Sigmoid colon (tissue), 3 donors: Measurements from ENCODE around the gene NCR3LG1.

Experiments used
- POLR2A ChIP-seq, 2 donors: fragments of 450-650 bp; IDR thresholded peaks; one replicate each; pipeline ENCODE4 v1.6.1; 2016; ENCODE audit warnings: antibody characterized with exemption in 2 of 2, mild to moderate bottlenecking in 2 of 2, moderate library complexity in 2 of 2
- TF ChIP-seq, protein P1 (sequence below), 4 experiments: fragments of 450-650 bp in 3 of 4; fragments of 200-600 bp in 1 of 4; IDR thresholded peaks; one replicate each; pipeline ENCODE4 v1.5.1; 2016 to 2019; ENCODE audit warnings: antibody characterized with exemption in 4 of 4, mild to moderate bottlenecking in 3 of 4, moderate library complexity in 2 of 4

DNA sequence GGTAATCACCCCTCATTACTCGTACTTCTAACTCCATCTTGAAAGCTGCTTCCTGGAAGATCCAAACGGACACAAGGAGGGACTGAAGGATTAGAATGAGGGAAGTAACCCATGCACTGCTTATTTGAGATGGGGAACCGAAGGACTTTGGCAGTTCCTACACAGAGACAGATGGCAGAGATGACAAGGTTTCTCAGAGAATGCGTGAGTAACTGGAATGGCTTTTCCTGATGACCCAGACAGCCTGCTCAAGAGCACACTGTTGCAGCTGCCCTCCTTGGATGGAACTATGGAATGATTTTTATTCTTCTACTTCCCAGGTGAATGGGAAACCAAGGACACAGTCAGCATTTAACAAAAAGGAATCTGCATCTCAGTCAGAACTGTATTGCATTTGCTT is 29.6 kb downstream of the NCR3LG1 start:
- TF ChIP-seq, protein P1, sequence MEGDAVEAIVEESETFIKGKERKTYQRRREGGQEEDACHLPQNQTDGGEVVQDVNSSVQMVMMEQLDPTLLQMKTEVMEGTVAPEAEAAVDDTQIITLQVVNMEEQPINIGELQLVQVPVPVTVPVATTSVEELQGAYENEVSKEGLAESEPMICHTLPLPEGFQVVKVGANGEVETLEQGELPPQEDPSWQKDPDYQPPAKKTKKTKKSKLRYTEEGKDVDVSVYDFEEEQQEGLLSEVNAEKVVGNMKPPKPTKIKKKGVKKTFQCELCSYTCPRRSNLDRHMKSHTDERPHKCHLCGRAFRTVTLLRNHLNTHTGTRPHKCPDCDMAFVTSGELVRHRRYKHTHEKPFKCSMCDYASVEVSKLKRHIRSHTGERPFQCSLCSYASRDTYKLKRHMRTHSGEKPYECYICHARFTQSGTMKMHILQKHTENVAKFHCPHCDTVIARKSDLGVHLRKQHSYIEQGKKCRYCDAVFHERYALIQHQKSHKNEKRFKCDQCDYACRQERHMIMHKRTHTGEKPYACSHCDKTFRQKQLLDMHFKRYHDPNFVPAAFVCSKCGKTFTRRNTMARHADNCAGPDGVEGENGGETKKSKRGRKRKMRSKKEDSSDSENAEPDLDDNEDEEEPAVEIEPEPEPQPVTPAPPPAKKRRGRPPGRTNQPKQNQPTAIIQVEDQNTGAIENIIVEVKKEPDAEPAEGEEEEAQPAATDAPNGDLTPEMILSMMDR (IDR thresholded peaks at IDR 0.05): no peak
- no peak for TF ChIP-seq POLR2A (IDR thresholded peaks at IDR 0.05)
